ENCODE measurements around the gene LHFPL5.

LHFPL5 gene

DNA sequence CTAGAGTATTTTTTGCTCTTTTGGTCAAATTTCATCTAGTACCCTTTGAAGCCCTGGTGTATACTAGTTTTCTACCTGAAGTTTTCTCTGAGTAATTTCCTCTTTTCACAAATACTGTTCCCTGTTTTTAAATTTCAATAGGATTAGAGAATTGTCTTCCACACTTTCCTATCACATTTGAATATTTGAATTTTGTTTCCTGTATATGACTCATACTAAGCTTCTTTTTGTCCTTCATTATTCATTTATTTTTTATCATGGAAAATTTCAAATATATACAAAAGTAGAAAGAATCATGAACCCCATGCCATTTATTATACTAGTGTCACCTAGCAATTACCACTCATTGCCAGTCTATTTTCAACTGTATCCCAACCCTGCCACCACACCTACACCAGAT is 52.7 kb downstream of the LHFPL5 start:
- no peak for DNase-seq

DNA sequence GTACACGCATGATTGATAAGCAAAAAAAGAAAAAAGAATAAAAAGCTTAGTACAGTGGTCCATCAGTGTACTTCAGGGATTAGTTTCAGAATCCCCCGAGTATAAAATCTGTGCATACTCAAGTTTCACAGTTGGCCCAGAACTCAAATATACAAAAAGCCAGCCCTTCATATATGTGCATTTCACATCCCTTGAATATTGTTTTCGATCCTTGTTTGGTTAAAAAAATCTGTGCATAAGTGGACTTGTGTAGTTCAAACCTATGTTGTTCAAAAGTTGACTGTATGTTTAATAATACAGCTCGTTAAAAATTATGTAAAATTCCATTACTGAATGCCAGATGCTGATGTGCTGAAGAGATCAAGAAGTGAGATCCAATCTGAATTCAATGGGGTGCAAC is 54.2 kb downstream of the LHFPL5 start:
- DNase-seq = no peak
